ENCODE measurements around the gene MS4A4A.

DNA sequence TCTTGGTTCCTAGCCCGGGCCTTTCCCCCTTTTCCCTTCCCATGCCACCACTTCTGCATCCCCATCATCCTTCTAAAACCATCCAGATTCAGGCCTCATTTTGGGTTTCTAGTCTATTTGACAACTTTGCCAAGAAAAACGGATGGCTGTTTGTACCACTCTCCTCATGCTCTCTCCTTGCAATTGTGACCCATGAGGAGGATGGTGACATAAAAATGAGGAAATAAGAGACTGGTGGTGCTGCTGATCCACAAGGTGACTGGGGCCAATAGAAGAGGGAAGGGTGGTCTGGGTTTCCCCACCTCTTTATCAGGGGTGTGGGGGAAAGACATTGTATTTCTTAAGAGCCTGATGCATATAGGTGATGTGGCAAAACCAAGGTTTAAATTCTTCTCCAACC, 1.0 kb downstream of the MS4A4A start:
- TF ChIP-seq, protein P1, sequence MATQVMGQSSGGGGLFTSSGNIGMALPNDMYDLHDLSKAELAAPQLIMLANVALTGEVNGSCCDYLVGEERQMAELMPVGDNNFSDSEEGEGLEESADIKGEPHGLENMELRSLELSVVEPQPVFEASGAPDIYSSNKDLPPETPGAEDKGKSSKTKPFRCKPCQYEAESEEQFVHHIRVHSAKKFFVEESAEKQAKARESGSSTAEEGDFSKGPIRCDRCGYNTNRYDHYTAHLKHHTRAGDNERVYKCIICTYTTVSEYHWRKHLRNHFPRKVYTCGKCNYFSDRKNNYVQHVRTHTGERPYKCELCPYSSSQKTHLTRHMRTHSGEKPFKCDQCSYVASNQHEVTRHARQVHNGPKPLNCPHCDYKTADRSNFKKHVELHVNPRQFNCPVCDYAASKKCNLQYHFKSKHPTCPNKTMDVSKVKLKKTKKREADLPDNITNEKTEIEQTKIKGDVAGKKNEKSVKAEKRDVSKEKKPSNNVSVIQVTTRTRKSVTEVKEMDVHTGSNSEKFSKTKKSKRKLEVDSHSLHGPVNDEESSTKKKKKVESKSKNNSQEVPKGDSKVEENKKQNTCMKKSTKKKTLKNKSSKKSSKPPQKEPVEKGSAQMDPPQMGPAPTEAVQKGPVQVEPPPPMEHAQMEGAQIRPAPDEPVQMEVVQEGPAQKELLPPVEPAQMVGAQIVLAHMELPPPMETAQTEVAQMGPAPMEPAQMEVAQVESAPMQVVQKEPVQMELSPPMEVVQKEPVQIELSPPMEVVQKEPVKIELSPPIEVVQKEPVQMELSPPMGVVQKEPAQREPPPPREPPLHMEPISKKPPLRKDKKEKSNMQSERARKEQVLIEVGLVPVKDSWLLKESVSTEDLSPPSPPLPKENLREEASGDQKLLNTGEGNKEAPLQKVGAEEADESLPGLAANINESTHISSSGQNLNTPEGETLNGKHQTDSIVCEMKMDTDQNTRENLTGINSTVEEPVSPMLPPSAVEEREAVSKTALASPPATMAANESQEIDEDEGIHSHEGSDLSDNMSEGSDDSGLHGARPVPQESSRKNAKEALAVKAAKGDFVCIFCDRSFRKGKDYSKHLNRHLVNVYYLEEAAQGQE (IDR thresholded peaks at IDR 0.05; ENCODE audit: borderline replicate concordance): no peak
- TF ChIP-seq, protein P2, sequence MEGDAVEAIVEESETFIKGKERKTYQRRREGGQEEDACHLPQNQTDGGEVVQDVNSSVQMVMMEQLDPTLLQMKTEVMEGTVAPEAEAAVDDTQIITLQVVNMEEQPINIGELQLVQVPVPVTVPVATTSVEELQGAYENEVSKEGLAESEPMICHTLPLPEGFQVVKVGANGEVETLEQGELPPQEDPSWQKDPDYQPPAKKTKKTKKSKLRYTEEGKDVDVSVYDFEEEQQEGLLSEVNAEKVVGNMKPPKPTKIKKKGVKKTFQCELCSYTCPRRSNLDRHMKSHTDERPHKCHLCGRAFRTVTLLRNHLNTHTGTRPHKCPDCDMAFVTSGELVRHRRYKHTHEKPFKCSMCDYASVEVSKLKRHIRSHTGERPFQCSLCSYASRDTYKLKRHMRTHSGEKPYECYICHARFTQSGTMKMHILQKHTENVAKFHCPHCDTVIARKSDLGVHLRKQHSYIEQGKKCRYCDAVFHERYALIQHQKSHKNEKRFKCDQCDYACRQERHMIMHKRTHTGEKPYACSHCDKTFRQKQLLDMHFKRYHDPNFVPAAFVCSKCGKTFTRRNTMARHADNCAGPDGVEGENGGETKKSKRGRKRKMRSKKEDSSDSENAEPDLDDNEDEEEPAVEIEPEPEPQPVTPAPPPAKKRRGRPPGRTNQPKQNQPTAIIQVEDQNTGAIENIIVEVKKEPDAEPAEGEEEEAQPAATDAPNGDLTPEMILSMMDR (IDR thresholded peaks at IDR 0.05; ENCODE audit: poor library complexity, severe bottlenecking): no peak
- TF ChIP-seq POLR2AphosphoS5 (IDR thresholded peaks at IDR 0.05): no peak
- TF ChIP-seq EP300 (conservative IDR thresholded peaks at IDR 0.05; ENCODE audit: poor library complexity, severe bottlenecking): no peak
- TF ChIP-seq EZH2 (IDR thresholded peaks at IDR 0.05; ENCODE audit: borderline replicate concordance, insufficient read depth, low read length, poor library complexity, severe bottlenecking): no peak
- TF ChIP-seq RAD21 (conservative IDR thresholded peaks at IDR 0.05): no peak
- no peak for TF ChIP-seq TAF1 (IDR thresholded peaks at IDR 0.05; ENCODE audit: low read depth)
